ENCODE data around the gene PSMB7.

GRCh38 chr9:124306098-124306735 lies 109.0 kb downstream of the PSMB7 start:
- no peak for TF ChIP-seq CTCF (IDR thresholded peaks at IDR 0.05)
- TF ChIP-seq POLR2A (IDR thresholded peaks at IDR 0.05): no peak
- no peak for TF ChIP-seq POLR2AphosphoS5 (IDR thresholded peaks at IDR 0.05)
- no peak for TF ChIP-seq EP300 (IDR thresholded peaks at IDR 0.05)
